Epithelial cell of proximal tubule (primary cell): ENCODE results near the gene PHRF1. TPM values are rescaled to one million over a fixed set of nuclear protein-coding genes. Genes with fewer than 3 reads are reported as not detected.
A peak's percentile ranks its signal among the peaks of the same experiment; 100 is the strongest.

Source experiments
- DNase-seq: peaks from one replicate; pipeline ENCODE4 v3.0.0-alpha.2; 2011; ENCODE audit warnings: low read depth
- H3K4me3 ChIP-seq: 2 replicates; pipeline ENCODE4 v1.5.1; 2011; ENCODE audit warnings: low read depth, mild to moderate bottlenecking, low read length
- total RNA-seq: library from RNA; depleted of rRNA; stranded (reverse); fragments of >200 nt; gene quantifications from 2 replicates; pipeline ENCODE4 v1.2.3, GENCODE V29; 2015
- TF ChIP-seq, protein P1 (sequence below): conservative IDR thresholded peaks from 2 replicates; pipeline ENCODE4 v1.5.1; 2012; ENCODE audit warnings: low read depth, mild to moderate bottlenecking, low read length

The PHRF1 gene
- total RNA-seq, 1 donor from 2014 or later: 24.2 TPM

DNA sequence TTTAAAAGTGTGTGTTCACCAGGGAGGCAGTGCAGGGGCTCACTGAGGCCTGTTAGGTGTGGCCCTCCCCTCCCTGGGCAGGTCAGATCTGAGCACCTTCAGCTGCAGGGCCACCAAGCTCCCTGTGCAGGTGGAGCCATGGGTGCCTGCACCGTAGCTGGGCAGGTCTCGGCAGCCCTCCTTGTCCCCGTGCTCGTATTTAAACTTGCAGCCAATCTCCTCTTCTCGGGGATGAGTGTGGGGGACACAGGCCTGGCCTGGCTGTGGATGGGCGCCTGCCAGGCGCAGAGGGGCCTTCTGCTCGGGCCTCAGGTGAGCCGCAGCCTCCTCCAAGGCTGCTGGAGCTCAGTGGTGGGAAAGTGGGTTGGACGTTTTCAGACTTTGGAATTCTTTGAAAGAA is 19.1 kb downstream of the PHRF1 start:
- TF ChIP-seq, protein P1, sequence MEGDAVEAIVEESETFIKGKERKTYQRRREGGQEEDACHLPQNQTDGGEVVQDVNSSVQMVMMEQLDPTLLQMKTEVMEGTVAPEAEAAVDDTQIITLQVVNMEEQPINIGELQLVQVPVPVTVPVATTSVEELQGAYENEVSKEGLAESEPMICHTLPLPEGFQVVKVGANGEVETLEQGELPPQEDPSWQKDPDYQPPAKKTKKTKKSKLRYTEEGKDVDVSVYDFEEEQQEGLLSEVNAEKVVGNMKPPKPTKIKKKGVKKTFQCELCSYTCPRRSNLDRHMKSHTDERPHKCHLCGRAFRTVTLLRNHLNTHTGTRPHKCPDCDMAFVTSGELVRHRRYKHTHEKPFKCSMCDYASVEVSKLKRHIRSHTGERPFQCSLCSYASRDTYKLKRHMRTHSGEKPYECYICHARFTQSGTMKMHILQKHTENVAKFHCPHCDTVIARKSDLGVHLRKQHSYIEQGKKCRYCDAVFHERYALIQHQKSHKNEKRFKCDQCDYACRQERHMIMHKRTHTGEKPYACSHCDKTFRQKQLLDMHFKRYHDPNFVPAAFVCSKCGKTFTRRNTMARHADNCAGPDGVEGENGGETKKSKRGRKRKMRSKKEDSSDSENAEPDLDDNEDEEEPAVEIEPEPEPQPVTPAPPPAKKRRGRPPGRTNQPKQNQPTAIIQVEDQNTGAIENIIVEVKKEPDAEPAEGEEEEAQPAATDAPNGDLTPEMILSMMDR: no peak
- DNase-seq: no peak
- H3K4me3 ChIP-seq: no peak overlapping the region

DNA sequence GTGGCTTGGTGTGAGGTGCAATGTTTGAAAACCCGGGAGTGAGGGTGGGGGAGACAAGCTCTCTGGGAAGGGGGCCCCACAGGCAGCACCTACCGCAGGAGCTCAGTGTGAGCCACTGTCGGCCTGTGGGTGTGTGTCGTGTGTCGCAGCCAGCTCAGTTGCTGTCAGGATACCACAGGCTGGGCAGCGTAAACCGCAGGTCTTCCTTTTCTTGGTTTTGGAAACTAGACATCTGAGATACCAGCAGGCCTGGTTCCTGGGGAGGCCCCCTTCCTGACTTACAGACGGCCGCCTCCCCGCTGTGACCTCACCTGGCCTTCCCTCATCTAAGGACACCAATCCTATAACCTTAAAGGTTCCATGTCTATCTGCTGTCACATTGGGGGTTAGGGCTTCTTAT is 20.1 kb downstream of the PHRF1 start:
- DNase-seq: no peak
- TF ChIP-seq, protein P1: no peak
- H3K4me3 ChIP-seq: no peak overlapping the region

DNA sequence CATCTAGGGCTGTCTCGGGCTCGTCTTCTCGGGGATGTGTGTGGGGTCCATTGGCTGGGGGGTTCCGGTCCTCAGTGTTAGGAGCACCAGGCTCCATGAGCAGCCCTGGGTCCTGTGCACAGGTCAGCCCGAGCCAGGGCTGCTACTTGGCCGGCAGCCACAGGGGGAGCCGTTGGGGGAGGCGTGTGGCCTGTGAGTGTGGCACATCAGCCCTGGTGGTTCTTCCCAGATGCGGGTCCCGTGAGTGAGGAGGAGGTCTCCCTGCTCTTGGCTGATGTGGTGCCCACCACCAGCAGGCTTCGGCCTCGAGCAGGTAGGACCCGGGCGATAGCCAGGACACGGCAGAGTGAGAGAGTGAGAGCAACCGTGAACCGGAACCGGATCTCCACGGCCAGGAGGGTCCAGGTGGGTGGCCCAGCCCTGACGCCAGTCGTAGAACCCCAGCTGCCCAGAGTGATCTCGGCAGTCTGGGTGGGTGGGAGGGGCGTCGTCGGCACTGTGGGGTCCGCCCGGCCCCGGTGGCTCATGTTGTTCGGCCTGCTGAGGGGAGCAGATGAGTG is 21.0 kb downstream of the PHRF1 start:
- no peak overlapping the region for H3K4me3 ChIP-seq
- DNase-seq: no peak
- TF ChIP-seq, protein P1: peak; percentile 24

DNA sequence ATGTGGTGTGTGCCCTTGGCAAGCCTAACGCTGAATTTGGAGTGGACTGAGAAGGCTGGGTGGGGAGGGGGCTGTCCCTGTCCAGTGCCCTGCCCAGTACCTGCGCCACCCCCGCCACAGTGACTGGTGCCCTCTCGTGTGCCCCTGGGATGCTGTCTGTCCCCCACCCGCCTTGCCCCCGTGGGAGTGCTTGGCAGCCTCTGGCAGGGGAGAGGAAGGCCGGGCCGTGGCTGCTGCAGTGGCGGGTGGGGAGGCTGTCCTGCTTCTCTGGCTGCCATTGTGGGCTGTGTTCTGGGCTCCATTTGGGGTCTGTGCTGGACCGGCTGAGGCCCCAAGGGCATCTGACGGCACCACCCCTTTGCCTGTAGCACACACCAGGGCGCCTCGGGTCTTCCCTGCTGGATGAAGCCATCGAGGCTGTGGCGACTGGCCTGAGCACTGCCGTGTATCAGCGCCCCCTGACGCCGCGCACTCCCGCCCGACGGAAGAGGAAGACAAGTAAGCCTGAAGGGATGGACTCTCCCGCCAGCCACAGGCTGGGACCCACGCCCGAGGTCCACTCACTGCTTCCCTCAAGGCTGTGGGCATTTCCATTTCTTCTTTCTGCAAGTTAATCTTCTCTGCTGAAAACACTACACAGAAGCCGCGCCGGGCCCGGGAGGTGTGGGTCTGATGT is 21.9 kb downstream of the PHRF1 start:
- DNase-seq: no peak
- no peak overlapping the region for H3K4me3 ChIP-seq
- TF ChIP-seq, protein P1: no peak

DNA sequence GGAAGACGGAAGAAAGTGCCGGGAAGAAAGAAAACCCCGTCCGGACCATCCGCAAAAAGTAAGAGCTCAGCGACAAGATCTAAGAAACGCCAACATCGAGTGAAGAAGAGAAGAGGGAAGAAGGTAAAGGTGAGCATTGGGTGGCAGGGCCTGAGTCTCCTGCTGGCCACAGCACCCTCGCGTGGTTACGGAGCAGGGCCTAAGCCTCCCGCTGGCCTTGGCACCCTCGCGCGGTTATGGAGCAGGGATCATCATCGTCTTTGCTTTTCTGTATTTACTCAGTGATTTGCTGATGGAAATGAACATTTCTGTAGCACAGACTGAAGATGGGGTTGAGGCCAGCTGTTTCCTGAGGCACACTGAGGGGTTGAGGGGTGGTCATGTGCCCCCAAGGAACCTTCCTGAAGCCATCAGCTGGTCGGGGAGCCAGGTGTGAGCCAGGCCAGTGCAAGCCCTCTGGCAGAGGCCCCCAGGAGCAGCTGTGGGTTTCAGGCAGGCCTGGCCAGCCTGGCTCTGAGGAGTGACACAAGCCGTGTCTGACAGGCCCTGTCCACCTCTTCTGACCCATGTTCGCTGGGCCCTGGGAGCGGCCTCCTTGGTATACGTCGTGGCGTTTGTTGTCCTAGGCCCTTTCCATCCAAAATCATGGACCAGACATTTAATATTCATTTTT is 25.4 kb downstream of the PHRF1 start:
- no peak overlapping the region for H3K4me3 ChIP-seq
- no peak for DNase-seq
- TF ChIP-seq, protein P1: no peak

DNA sequence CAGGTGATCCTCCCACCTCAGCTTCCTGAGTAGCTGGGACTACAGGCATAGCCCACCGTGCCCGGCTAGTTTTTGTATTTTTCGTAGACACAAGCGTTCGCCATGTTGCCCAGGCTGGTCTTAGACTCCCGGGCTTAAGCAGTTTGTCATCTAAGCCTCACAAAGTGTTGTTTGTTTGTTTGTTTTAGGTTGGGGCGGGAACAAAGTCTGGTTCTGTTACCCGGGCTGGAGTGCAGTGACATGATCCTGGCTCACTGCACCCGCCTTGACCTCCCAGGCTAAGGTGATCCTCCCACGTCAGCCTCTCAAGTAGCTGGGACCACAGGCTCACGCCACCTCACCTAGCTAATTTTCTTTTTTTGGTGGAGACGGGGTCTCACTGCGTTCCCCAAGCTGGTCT is 26.9 kb downstream of the PHRF1 start:
- TF ChIP-seq, protein P1: no peak

More for the DNA sequence above, 26.9 kb downstream of the PHRF1 start:
- no peak overlapping the region for H3K4me3 ChIP-seq
- DNase-seq: no peak
